T-helper 2 cell treated with Interferon-gamma antibody and Interleukin-4, amounts not matched to agents 5 μg/mL and 100 μg/mL, for 36 hours (primary cell): Measurements from ENCODE around the gene PEAK1.

Source experiments
- DNase-seq: peaks from one replicate; pipeline ENCODE4 v3.0.0; 2021; ENCODE audit warnings: low spot score
- H3K27ac Mint-ChIP-seq: one replicate; pipeline ENCODE4 v1.8.0; 2021; ENCODE audit warnings: mild to moderate bottlenecking, mixed read lengths
- H3K27me3 Mint-ChIP-seq: one replicate; pipeline ENCODE4 v1.8.0; 2021; ENCODE audit warnings: low read depth, mixed read lengths
- H3K36me3 Mint-ChIP-seq: one replicate; pipeline ENCODE4 v1.8.0; 2021; ENCODE audit warnings: low read depth, mixed read lengths
- H3K4me1 Mint-ChIP-seq: one replicate; pipeline ENCODE4 v1.8.0; 2021; ENCODE audit warnings: low read depth, mixed read lengths
- H3K4me3 Mint-ChIP-seq: one replicate; pipeline ENCODE4 v1.8.0; 2022; ENCODE audit warnings: mild to moderate bottlenecking, moderate library complexity, mixed read lengths
- H3K9me3 Mint-ChIP-seq: one replicate; pipeline ENCODE4 v1.8.0; 2021; ENCODE audit warnings: mixed read lengths

Gene PEAK1

DNA sequence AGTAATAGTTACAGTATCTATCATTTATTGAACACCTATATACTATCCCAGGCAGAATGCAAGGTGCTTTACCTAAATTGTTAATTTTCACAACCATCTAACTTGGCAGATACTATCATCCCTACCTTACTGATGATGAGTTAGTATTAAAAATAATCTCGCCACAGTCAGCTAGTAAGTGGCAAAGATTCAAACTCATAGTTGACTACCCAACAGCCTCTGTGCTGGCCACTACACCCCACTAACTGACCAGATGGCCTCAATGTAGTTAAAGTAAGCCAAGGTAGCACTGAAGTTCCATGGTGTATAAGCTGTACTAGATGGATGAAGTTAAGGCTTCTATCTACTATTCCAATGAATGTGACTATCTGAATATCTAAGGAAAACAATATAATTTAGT lies 44.8 kb downstream of the PEAK1 start:
- H3K4me3 Mint-ChIP-seq, result no peak overlapping the region
- H3K36me3 Mint-ChIP-seq, result no peaks in the 10 kb centered on the region
- peaks cover 3% of the 10 kb centered on the region for H3K27me3 Mint-ChIP-seq
- peaks cover 2% of the 10 kb centered on the region for H3K4me1 Mint-ChIP-seq
- no peak overlapping the region for H3K27ac Mint-ChIP-seq
- DNase-seq, result no peak
- H3K9me3 Mint-ChIP-seq, result no peaks in the 10 kb centered on the region

DNA sequence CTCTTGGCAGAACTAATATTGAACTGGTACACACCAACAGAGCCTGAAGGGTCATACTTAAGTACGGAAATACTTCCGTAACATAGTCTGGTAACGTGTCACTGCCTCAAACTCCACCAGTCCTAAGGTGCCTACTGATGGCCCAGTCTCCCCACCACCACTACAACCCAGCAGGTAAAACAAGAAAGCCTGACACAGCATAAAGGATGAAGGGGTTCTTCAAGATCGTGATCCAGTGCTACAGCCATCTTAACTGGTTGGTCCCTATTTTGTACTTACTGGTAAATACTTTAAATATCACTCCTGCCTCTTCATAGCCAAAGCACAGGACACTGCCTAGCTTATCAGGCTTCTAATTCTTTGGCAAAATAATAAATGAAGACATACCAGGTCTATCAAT lies 46.5 kb downstream of the PEAK1 start:
- DNase-seq, result no peak
- no peak overlapping the region for H3K4me3 Mint-ChIP-seq
- H3K27ac Mint-ChIP-seq, result no peak overlapping the region
- no peaks in the 10 kb centered on the region for H3K36me3 Mint-ChIP-seq
- peaks cover 2% of the 10 kb centered on the region for H3K4me1 Mint-ChIP-seq
- no peaks in the 10 kb centered on the region for H3K9me3 Mint-ChIP-seq
- H3K27me3 Mint-ChIP-seq, result peaks cover 3% of the 10 kb centered on the region

DNA sequence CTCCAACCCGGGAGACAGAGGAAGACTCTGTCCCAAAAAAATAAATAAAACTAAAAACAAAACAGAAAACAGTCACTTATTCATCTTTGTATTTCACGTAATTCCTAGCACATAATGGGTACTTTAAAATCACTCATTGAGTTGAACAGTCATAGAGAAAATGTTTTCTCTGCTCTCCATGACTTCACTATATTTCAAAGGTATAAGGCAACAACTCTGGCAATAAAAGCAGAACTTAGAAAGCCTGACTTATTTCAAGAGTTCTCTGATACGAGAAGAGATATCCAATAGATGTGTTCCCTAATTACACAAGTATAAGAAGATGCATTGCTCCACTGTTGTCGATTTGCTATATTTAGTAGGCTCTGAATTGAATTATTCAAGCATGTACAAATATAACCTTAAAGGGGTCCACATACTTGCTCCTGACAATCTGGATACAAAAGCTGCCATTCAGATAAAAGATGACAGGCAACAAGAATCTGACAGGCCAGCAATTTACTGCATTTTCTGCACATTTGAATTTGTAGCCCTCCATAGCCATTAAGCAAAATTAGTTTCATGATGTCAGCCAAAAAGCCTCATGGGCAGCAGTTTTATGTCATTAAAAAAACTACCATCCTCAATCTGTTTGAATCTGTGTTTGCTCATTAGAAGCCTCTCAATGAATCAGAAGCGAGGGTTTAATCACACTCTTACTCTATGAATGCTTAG lies 47.9 kb downstream of the PEAK1 start:
- no peaks in the 10 kb centered on the region for H3K9me3 Mint-ChIP-seq
- no peaks in the 10 kb centered on the region for H3K36me3 Mint-ChIP-seq
- no peak overlapping the region for H3K27ac Mint-ChIP-seq
- H3K27me3 Mint-ChIP-seq, result peaks cover 3% of the 10 kb centered on the region
- no peak overlapping the region for H3K4me3 Mint-ChIP-seq
- no peak for DNase-seq
- peaks cover 2% of the 10 kb centered on the region for H3K4me1 Mint-ChIP-seq

DNA sequence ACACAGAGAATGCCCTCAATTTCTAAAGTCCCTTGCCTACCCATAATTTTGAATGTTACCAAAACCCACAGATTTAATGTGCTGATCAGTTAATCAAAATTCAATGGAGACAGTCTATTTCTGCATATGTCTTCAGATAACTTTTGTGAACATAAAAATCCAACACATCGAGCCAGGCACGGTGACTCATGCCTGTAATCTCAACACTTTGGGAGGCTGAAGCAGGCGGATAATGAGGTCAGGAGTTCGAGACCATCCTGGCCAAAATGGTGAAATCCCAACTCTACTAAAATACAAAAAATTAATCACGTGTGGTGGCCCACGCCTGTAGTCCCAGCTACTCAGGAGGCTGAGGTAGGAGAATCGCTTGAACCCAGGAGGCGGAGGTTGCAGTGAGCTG lies 49.3 kb downstream of the PEAK1 start:
- H3K27ac Mint-ChIP-seq, result no peak overlapping the region
- H3K4me1 Mint-ChIP-seq, result no peaks in the 10 kb centered on the region
- peaks cover 3% of the 10 kb centered on the region for H3K27me3 Mint-ChIP-seq
- DNase-seq, result no peak
- no peaks in the 10 kb centered on the region for H3K36me3 Mint-ChIP-seq
- no peak overlapping the region for H3K4me3 Mint-ChIP-seq
- H3K9me3 Mint-ChIP-seq, result no peaks in the 10 kb centered on the region

DNA sequence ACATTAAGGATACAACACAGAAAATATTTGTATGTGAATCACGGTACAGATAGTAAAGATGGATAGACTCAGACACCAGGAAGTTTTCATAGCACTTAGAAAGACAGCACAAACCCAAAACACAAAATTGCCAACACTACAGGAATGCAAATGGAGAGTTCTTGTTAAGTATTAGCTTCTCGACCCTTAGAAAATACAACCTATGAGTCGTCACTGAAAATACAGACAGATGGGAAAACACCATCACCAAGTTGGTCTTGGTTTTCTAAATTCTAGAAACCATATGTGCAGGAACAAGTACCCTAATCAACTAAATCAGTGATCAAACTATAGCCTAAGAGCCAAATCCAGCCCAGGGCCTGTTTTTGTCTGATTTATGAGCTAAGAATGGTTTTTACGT lies 50.7 kb downstream of the PEAK1 start:
- Mint-ChIP-seq H3K27ac (no peak overlapping the region), H3K36me3 (no peaks in the 10 kb centered on the region), H3K9me3 (no peaks in the 10 kb centered on the region), H3K4me3 (no peak overlapping the region), H3K27me3 (peaks cover 3% of the 10 kb centered on the region), H3K4me1 (no peaks in the 10 kb centered on the region)
- no peak for DNase-seq

DNA sequence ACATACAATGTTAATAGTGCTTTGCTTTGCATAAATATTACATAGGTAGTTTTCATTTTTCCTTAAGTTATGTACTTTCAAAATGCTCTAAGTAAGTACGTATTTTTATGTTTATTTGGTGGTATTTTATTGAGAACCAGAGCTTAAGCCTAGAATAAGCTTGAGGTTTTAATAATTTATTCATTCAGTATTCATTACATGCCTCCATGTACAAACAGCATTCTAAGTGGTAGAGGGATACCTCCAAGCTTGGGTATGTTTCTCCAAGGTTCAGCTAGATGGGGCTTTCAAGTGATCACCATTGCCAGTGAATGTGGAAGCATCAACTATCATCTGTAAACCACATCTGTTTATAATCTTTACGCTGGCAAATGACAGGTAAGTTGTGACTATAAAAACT lies 52.3 kb downstream of the PEAK1 start:
- Mint-ChIP-seq H3K4me1 (no peaks in the 10 kb centered on the region), H3K4me3 (no peak overlapping the region), H3K27me3 (no peaks in the 10 kb centered on the region), H3K9me3 (no peaks in the 10 kb centered on the region), H3K36me3 (peaks cover 2% of the 10 kb centered on the region), H3K27ac (no peak overlapping the region)
- DNase-seq, result no peak

DNA sequence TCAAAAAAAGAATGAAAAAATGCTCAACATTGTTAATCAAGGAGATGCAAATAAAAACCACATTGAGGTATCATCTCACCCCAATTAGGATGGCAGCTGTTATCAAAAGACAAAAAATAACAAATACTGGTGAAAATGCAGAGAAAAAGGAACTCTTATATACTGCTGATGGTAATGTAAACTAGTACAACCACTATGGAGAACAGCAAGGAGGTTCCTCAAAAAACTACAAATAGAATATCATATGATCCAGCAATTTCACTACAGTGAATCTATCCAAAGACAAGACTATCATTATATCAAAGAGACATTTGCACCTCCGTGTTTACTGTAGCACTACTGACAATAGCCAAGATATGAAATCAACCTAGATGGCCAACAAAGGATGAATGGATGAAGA lies 58.4 kb downstream of the PEAK1 start:
- Mint-ChIP-seq H3K4me1 (no peaks in the 10 kb centered on the region), H3K27me3 (no peaks in the 10 kb centered on the region), H3K9me3 (no peaks in the 10 kb centered on the region), H3K36me3 (peaks cover 4% of the 10 kb centered on the region), H3K27ac (no peak overlapping the region), H3K4me3 (no peak overlapping the region)
- no peak for DNase-seq

DNA sequence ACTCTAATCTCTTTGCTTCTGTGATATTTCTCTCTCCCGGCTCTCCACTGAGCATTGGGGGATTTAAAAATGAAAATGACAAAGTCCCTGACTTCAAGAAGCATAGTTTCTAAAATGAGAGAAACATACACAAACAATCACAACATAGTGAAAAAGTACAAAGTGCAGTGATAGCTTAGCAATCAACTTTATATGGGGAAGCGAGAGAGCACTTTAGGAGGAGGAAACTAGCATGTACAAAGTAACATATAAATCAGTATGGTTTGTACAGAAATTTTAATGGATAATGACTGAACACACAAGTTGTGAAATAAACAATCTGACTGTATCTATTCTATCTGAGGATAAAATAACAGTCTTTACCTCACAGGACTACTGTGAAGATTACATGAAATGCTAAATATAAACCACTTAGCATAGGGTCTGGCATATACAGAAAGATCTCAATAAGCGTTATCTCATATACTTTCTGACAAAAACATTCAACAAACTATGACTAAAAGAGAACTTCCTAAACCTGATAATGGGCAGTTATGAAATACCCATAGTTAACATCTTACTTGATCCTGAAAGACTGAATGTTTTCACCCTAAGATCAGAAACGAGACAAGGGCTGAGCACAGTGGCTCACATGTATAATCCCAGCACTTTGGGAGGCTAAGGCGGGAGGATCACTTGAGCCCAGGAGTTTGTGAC lies 61.2 kb downstream of the PEAK1 start:
- DNase-seq, result no peak
- Mint-ChIP-seq H3K4me3 (no peak overlapping the region), H3K27me3 (no peaks in the 10 kb centered on the region), H3K27ac (no peak overlapping the region), H3K9me3 (no peaks in the 10 kb centered on the region), H3K36me3 (peaks cover 4% of the 10 kb centered on the region), H3K4me1 (peaks cover 3% of the 10 kb centered on the region)

DNA sequence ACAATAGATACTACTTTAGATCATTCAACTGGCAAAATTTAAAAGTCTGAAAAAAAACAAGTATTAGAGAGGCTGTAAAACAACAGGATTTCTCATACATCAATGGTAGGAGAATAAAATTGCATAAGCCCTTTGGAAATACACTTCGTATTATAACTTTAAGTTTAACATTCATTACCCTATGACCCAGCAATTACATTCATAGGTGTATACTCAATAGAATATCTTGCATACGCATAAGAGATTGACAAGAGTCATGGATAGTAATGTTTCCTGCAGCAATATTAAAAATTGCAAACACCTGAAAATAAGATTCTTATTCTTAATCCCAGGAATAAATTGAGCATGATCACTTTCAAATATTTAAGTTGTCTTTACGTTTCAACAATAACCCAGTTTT lies 63.6 kb downstream of the PEAK1 start:
- no peak for DNase-seq
- peaks cover 3% of the 10 kb centered on the region for H3K4me1 Mint-ChIP-seq
- no peaks in the 10 kb centered on the region for H3K9me3 Mint-ChIP-seq
- H3K27me3 Mint-ChIP-seq, result no peaks in the 10 kb centered on the region
- no peak overlapping the region for H3K27ac Mint-ChIP-seq
- H3K4me3 Mint-ChIP-seq, result no peak overlapping the region
- H3K36me3 Mint-ChIP-seq, result peaks cover 2% of the 10 kb centered on the region

DNA sequence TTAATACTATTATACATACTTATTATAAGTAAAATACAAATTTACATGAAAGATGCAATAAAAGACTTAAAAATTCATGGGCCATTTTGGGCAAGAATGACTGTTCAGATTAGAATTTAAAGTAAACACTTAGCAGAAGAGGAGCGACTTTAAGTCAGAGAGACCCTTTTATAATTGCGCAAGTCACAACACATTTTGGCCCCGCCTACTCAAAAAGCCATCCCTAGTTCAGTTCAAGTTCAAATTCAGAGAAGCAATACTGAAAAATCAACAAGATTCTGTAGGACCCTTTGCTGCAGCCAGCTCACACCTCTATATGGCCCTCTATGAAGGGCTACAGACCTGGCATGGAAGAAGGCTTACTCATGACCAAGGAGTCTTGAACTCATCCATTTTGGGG lies 64.6 kb downstream of the PEAK1 start:
- Mint-ChIP-seq H3K27ac (no peak overlapping the region), H3K27me3 (no peaks in the 10 kb centered on the region), H3K9me3 (no peaks in the 10 kb centered on the region), H3K36me3 (peaks cover 2% of the 10 kb centered on the region), H3K4me3 (no peak overlapping the region), H3K4me1 (peaks cover 3% of the 10 kb centered on the region)
- DNase-seq, result no peak

DNA sequence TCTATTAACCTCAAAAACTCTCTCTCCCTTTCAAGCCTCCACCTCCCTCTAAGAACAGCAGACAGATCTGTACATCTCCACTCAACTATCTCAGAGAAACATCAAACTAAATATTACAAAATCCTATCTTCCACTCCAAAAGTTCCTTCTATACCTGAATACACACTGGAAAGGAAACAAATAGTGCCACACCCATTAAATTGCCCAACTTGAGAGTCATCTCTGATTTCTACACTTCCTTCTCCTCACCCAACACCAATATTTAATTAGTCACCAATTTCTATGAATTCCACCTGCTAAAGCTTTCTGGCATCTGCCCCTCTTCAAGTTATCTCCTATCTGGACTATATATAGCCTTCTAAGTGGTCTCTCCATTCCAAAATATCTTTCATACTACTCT lies 65.8 kb downstream of the PEAK1 start:
- Mint-ChIP-seq H3K27me3 (no peaks in the 10 kb centered on the region), H3K36me3 (no peaks in the 10 kb centered on the region), H3K4me1 (peaks cover 3% of the 10 kb centered on the region), H3K4me3 (no peak overlapping the region), H3K27ac (no peak overlapping the region), H3K9me3 (no peaks in the 10 kb centered on the region)
- no peak for DNase-seq

DNA sequence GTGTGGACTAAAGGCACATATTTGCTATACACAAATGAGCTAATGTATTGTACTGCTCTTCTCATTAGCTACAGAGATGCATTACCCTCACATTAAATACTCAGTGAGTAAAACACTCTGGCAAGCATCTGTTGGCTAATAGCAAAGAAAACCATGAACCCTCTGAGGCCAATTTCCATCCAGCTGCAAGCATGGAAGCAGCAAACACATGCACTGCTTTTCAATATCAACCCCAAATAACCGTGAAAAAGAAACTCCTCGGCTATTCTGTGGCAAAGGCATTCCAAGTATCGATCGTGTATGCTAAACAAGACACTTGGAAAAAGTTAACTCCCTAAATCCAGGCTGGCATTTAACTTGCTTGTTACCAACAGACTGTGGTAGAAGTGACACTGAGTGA lies 67.0 kb downstream of the PEAK1 start:
- H3K4me3 Mint-ChIP-seq, result no peak overlapping the region
- no peak for DNase-seq
- H3K9me3 Mint-ChIP-seq, result no peaks in the 10 kb centered on the region
- peaks cover 3% of the 10 kb centered on the region for H3K4me1 Mint-ChIP-seq
- H3K36me3 Mint-ChIP-seq, result no peaks in the 10 kb centered on the region
- no peaks in the 10 kb centered on the region for H3K27me3 Mint-ChIP-seq
- no peak overlapping the region for H3K27ac Mint-ChIP-seq

DNA sequence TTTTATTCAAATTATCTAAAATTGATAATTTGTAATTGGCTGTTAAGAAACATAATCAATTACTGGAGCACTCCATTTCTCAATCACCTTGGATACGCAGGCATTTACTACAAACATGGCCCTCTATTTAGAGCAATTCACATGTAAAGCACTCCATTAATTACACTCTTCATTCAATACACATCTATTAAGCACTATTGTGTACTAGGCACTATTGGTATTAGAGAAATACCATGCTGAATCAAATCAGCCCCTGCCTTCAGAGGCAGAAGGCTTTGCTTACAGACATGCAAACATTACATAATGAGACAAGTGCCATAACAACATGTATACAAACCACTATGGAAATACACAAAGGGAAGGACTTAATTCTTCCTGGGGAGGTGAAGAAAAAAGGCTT lies 69.1 kb downstream of the PEAK1 start:
- Mint-ChIP-seq H3K27me3 (no peaks in the 10 kb centered on the region), H3K4me3 (no peak overlapping the region), H3K27ac (no peak overlapping the region), H3K4me1 (peaks cover 7% of the 10 kb centered on the region), H3K36me3 (peaks cover 4% of the 10 kb centered on the region), H3K9me3 (no peaks in the 10 kb centered on the region)
- no peak for DNase-seq

DNA sequence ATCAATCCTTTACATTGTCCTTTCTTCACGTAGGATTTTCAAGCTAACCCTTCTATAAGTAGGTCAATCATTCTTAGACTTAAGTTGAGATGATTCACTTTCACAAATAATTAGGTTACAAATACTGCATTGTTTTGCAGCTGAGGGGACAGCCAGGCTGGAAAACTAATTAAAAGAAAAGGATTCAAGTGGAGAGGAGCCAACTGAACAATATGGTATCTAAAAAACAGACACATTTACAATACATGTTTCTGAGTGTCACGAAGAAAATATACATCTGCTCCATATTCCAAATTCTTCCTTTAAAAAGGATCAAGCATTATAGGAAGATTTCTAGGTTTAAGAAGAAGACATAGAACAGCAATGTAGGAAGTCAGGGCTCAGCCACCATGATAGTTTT lies 70.2 kb downstream of the PEAK1 start:
- Mint-ChIP-seq H3K4me1 (peaks cover 7% of the 10 kb centered on the region), H3K9me3 (peaks cover 6% of the 10 kb centered on the region), H3K27me3 (no peaks in the 10 kb centered on the region), H3K36me3 (peaks cover 7% of the 10 kb centered on the region), H3K27ac (no peak overlapping the region), H3K4me3 (no peak overlapping the region)
- DNase-seq, result no peak

DNA sequence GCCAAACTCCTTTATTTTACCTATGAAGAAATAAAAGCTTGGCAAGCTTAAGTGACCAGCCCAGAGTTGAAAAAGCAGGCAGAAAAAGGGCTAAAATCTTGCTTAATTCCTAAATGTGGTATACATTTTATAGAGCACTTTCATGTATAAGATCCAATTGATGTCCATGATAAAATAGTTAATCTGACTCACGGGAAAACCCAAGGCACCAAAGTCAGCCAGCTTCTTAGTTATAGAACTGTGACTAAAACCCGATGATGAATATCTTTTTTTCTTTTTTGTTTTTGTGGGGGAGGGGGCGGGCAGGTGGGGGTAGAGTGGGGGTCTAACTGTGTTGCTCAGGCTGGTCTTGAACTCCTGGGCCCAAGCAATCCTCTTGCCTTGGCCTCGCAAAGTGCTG lies 71.4 kb downstream of the PEAK1 start:
- peaks cover 6% of the 10 kb centered on the region for H3K9me3 Mint-ChIP-seq
- peaks cover 5% of the 10 kb centered on the region for H3K4me1 Mint-ChIP-seq
- H3K36me3 Mint-ChIP-seq, result peaks cover 7% of the 10 kb centered on the region
- no peak for DNase-seq
- no peak overlapping the region for H3K27ac Mint-ChIP-seq
- no peak overlapping the region for H3K4me3 Mint-ChIP-seq
- H3K27me3 Mint-ChIP-seq, result no peaks in the 10 kb centered on the region
